ENCODE data around the gene PLXNC1.

The PLXNC1 gene

DNA sequence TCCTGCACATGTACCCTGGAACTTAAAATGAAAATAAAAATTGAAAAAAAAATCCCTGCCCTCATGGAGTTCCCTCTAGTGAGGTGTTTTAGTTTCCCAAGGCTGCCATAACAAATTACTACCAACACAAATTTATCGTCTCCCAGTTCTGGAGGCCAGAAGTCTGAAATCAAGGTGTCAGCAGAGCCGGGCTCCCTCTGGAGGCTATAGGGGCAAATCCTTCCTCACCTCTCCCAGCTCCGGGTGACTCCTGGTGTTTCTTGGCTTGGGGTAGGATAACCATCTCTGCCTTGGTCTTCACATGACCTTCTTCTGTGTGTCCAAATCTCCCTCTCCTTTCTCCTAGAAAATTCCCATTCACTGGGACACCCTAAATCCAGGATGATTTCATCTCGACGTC is 50.1 kb downstream of the PLXNC1 start:
- TF ChIP-seq, protein P1, sequence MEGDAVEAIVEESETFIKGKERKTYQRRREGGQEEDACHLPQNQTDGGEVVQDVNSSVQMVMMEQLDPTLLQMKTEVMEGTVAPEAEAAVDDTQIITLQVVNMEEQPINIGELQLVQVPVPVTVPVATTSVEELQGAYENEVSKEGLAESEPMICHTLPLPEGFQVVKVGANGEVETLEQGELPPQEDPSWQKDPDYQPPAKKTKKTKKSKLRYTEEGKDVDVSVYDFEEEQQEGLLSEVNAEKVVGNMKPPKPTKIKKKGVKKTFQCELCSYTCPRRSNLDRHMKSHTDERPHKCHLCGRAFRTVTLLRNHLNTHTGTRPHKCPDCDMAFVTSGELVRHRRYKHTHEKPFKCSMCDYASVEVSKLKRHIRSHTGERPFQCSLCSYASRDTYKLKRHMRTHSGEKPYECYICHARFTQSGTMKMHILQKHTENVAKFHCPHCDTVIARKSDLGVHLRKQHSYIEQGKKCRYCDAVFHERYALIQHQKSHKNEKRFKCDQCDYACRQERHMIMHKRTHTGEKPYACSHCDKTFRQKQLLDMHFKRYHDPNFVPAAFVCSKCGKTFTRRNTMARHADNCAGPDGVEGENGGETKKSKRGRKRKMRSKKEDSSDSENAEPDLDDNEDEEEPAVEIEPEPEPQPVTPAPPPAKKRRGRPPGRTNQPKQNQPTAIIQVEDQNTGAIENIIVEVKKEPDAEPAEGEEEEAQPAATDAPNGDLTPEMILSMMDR (conservative IDR thresholded peaks at IDR 0.05; ENCODE audit: low read depth, low read length) = no peak
- Histone ChIP-seq H3K27me3 (ENCODE audit: insufficient read depth, low read depth) (no peaks in the 10 kb centered on the region), H3K4me1 (ENCODE audit: low read depth, poor library complexity, severe bottlenecking) (peaks cover 10% of the 10 kb centered on the region), H3K9ac (no peak overlapping the region), H3K4me2 (no peak overlapping the region), H3K79me2 (ENCODE audit: insufficient read depth, low read depth) (no peaks in the 10 kb centered on the region), H4K20me1 (ENCODE audit: insufficient read depth) (no peaks in the 10 kb centered on the region), H3K4me3 (IDR thresholded peaks at IDR 0.05; ENCODE audit: insufficient read depth, low read depth, low read length) (no peak overlapping the region), H3K36me3 (ENCODE audit: insufficient read depth) (no peaks in the 10 kb centered on the region), H3K27ac (no peak overlapping the region), H2AFZ (ENCODE audit: low read depth) (no peak overlapping the region)

DNA sequence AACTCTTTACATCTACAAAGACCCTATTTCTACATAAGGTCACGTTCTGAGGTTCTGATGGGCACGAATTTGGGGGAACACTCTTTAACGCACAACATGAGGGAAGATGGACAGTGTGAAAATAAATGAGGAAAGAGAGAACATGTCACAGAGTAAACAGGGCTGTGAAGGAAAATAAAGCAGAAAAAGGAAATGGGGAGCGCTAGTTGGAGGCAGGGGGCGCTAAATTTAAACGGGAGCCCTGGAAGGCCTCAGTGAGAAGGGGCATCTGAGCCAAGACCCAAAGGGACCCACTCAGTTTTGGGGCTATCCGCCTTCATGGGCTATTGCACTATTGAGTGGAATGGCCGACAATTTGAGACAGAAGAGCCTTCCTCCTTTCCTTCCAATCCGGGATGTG is 50.5 kb downstream of the PLXNC1 start:
- no peaks in the 10 kb centered on the region for H4K20me1 ChIP-seq (ENCODE audit: insufficient read depth)
- no peak overlapping the region for H2AFZ ChIP-seq (ENCODE audit: low read depth)
- TF ChIP-seq, protein P1 (conservative IDR thresholded peaks at IDR 0.05; ENCODE audit: low read depth, low read length) = no peak

DNA sequence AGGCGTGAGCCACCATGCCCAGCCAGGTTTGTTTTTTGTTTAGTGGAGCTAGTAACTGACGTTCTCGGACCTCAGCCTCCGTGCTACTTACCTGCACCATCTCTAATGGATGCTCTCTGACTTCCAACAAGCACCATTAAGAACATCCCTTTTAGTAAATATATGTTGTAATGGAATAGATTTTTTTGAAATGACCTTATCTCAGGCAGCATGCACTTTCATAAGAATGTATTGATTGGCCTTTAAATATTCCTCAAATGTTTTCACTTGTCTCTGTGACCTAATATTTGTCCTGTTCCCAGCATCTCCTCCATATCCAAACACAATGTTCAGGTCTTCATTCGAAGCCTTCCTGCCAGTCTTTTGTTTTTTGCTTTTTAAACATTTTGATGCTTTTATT is 51.7 kb downstream of the PLXNC1 start:
- Histone ChIP-seq H3K79me2 (ENCODE audit: insufficient read depth, low read depth) (no peaks in the 10 kb centered on the region), H3K4me2 (no peak overlapping the region), H3K27ac (no peak overlapping the region), H3K4me1 (ENCODE audit: low read depth, poor library complexity, severe bottlenecking) (peaks cover 24% of the 10 kb centered on the region), H3K27me3 (ENCODE audit: insufficient read depth, low read depth) (no peaks in the 10 kb centered on the region), H4K20me1 (ENCODE audit: insufficient read depth) (no peaks in the 10 kb centered on the region), H3K4me3 (IDR thresholded peaks at IDR 0.05; ENCODE audit: insufficient read depth, low read depth, low read length) (no peak overlapping the region), H3K9ac (no peak overlapping the region), H3K36me3 (ENCODE audit: insufficient read depth) (no peaks in the 10 kb centered on the region), H2AFZ (ENCODE audit: low read depth) (no peak overlapping the region)
- TF ChIP-seq, protein P1 (conservative IDR thresholded peaks at IDR 0.05; ENCODE audit: low read depth, low read length) = no peak

More for the DNA sequence above, 50.5 kb downstream of the PLXNC1 start:
- Histone ChIP-seq H3K27me3 (ENCODE audit: insufficient read depth, low read depth) (no peaks in the 10 kb centered on the region), H3K27ac (no peak overlapping the region), H3K36me3 (ENCODE audit: insufficient read depth) (no peaks in the 10 kb centered on the region), H3K79me2 (ENCODE audit: insufficient read depth, low read depth) (no peaks in the 10 kb centered on the region), H3K4me2 (no peak overlapping the region), H3K4me1 (ENCODE audit: low read depth, poor library complexity, severe bottlenecking) (peaks cover 12% of the 10 kb centered on the region), H3K4me3 (IDR thresholded peaks at IDR 0.05; ENCODE audit: insufficient read depth, low read depth, low read length) (no peak overlapping the region), H3K9ac (no peak overlapping the region)

DNA sequence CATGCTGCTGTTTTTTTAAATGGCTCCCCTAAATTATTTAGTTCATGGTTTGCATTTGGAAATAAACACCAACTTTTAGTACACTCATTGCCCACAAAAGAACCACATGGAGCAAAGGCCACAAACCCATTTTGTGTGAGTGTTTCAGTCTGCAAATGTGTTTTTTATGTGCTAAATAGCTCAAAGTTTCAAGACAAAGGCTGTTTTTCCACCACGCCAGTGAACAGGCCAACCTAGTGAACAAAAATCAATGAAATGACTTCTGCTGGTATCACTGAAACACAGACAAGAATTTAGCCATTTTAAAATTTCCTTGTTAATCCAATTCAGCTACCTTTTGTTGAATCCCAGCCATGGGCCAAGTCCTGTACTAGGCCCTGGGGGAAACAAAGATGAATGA is 52.3 kb downstream of the PLXNC1 start:
- H4K20me1 ChIP-seq (ENCODE audit: insufficient read depth) = no peaks in the 10 kb centered on the region
- TF ChIP-seq, protein P1 (conservative IDR thresholded peaks at IDR 0.05; ENCODE audit: low read depth, low read length) = no peak
- H3K79me2 ChIP-seq (ENCODE audit: insufficient read depth, low read depth) = no peaks in the 10 kb centered on the region
- no peak overlapping the region for H3K9ac ChIP-seq
- H3K4me1 ChIP-seq (ENCODE audit: low read depth, poor library complexity, severe bottlenecking) = peaks cover 30% of the 10 kb centered on the region
- H3K4me2 ChIP-seq = no peak overlapping the region
- no peak overlapping the region for H2AFZ ChIP-seq (ENCODE audit: low read depth)
- no peaks in the 10 kb centered on the region for H3K36me3 ChIP-seq (ENCODE audit: insufficient read depth)
- no peaks in the 10 kb centered on the region for H3K27me3 ChIP-seq (ENCODE audit: insufficient read depth, low read depth)
- H3K4me3 ChIP-seq (IDR thresholded peaks at IDR 0.05; ENCODE audit: insufficient read depth, low read depth, low read length) = no peak overlapping the region
- no peak overlapping the region for H3K27ac ChIP-seq
